ELF-1 (cell line): Measurements from ENCODE around the gene INO80B.
"Not testable (repeated sequence)": the region's sequence is repeated elsewhere in the genome, so short reads cannot be mapped to it uniquely, and the experiment has no call there.

ENCODE experiments used
- DNase-seq: peaks from one replicate; pipeline ENCODE4 v3.0.0-alpha.2; 2016; ENCODE audit warnings: low read depth, low spot score

INO80B gene

DNA sequence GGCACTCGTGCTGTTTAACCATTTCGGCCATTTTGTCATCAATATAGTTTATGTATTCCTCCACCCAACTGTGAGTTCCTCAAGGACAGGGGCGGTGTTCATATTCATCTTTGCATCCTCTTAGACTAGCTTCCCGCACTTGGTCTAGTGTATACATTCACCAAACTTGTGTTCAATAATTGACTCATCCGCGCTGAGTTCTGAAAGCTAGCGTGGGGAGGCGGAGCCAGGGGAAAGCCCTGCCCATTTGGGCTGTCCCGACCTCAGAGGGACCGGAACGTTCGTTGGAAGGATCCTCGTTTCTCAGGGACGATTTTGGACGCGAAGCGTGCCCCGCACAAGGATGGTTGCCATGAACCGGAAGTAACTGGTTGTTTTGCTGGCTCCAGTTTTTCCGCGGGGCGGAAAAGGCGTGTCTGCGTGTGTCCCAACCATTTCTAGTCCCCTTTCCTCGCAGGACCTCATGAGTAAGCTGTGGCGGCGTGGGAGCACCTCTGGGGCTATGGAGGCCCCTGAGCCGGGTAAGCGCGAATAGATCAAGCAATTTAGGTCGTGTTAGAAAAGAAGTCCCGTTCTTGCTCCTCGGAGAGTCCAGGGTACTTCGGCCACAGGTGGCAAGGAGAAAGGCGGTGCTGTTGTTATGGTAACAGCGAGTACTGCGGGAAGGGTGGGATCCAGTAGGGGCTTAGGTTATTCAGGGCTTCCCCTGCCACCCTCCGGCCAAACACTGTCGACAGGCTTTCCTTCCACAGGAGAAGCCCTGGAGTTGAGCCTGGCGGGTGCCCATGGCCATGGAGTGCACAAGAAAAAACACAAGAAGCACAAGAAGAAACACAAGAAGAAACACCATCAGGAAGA, at the start of gene INO80B:
INO80B (plus strand) TSS at position 434 of the 858 bp plus-strand sequence; CDS start at position 464, 30 bp downstream.
- peak; percentile 98 for DNase-seq

DNA sequence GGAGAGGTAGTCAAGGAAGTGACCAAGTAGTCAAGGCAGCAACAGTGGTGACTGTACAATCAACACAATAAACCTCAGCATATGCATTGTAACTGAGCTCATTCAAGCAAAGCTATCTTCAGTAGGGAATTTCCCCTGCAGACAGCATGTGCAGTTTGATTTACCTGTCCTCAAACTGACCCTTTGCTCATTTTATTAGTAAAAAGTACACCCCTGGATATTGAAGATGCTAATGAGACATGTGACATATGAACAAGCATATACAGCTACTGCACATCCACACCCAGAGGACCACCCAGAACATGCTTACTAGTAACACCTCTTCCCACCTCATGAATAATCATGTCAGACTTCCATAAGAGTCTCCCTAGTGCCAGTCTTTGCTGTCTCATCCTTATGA, 48.9 kb upstream of the INO80B start:
- no peak for DNase-seq

DNA sequence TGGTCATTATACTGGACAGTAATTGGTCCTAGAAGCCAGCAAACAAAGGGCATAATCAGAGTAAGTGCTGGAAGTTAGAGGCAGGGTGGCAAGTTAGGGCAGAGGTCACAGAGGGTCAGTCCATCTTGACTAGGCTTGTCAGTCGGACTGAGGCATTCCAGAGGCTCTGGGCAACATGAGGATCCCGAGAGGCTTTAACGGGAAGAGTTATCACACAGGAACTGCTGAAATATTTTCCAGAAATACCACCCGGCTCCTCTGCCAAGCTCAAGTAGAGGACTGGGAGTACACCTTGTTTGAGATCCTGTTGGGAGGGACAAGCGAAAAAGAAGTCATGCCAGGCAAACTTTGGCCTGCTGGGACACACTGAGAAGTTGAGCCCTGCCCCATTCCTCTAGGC, 47.2 kb upstream of the INO80B start:
- DNase-seq: no peak

DNA sequence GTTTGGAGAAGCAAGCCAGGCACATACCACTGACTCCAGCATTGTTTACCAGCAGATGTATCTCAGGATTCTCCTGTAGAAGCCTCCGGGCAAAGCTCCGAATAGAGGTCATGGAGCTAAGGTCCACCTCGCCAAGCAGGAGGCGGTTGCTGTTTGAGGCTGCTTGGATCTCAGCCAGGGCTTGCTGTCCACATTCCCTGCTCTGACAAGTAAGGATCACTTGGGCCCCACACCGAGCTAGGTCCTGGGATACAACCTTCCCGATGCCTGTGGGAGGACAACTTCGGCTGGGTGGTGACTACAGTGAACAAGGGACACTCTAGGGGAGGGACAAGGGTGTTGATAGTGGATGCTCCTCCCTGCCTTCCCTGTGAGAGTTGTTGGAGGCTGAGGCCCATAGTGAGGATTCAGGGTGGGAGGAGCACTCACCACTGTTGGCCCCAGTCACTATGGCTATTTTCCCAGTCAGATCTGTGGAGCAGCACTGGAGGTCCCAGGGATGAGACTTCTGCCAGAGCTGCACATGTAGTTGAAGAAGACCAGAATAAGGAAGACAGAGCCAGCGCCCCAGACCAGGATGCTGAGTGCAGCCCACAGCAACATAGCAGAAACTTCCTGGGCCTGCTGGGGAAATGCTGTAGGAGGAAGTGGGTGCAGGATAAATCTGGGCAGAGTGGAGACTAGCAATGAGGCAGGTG, 41.7 kb upstream of the INO80B start:
- DNase-seq: no peak

DNA sequence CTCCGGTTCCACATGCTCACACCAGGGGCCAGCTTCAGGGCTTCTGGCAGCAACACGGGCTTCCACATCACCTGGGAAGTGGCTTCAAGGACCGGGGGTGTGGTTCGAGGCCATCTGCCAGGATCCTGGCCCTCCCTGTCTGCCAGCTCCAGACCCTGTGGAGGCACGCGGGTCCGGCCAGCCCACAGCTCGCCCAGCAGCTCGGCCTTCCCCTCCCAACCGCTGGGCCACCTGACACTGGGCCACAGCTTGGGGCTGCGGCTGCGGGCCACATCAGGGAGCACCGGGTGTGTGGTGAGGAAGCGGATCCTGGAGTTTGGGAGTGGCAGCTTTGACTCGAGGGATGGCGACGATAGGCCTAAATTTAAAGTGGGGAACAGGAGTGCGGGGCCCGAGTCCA, 40.4 kb upstream of the INO80B start:
- DNase-seq: no peak

DNA sequence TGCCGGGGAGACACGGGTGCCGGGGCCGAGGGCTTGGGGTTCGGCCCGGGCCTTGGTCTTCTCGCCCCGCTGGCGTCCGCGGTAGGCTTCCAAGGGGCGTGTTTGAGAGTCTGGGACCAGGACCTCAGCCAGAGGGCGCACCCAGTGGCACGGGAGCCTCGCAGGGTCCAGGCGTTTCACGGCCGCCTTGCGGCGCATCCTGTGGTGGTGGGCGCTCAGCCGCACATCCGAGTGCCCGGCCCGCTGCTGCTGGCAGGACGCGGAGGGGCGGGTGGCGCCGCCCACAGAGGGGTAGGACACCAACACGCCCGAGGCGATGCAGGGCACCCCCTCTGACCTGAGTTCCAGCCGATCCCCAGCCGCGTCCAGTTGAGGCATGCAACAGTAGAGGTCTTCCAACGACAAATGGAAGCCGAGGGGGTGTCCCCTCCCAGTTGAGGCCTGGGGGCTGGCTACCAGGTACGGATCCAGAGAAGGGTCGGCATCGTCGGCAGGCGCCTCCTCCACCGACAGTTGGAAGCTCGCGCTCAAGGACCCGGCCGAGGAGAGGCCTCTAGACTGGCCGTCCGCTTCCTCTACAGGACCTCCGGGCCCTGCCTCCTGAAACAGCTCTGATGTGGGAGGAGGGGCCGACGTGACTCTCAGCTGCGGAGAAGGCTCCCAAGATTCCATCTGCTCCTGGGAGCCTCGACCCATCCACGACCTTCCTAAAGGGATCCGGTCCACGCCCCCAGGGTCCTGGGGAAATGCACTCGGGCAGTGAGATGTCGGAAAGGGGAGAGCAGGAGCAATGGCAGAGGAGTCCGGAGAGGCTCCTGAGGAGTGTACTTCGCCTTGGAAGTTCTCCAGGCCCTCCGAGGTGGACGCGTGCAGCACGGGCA, 39.8 kb upstream of the INO80B start:
- peak; percentile 68 for DNase-seq

DNA sequence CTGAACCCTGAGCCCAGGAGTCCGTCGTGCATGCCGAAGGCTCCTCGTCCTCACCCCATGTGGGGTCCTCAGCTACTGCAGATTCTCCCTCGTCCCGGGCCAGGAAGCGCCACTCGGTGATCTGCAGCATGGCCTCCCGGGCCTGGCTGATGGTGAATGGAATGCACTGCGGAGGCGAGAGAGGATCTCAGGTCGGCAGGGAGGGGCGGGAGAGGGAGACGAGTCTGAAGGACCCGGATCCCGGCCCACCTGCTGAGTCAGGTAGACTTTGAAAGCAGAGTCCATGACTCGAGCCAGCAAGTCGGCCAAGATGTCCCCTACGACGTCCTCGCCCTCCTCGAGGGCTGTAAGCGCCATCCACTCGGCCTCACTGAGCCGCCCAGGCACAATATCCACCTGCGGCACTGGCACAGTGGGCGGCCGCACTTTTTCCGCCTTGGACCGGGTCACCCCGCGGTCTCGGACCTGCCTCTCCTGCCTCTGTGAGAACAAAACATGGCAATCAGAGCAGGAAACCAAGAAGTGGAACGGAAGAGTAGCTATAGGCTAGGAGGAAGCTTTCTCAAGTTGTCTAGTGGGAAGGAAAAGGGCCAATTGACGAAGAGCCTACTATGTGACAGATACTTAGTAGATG, 39.0 kb upstream of the INO80B start:
- no peak for DNase-seq

DNA sequence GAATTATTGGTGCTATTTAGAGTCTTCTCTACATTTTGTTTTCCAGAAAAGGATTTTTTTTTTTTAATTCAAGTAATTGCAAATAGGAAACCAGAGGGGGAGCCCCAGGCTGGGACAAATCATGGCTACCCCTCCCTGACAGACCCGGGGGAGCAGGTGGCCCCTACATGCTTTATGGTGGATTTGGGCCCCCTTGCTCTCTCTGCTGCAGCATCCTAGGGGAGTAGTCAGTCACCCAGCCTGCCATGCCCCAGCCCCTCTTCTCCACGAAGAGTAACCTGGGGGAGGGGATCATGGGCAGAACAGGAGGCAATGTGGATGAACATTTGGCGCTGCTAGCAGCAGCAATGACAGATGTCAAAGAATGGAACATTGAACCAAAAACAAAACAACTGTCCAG, 38.1 kb upstream of the INO80B start:
- DNase-seq: no peak

DNA sequence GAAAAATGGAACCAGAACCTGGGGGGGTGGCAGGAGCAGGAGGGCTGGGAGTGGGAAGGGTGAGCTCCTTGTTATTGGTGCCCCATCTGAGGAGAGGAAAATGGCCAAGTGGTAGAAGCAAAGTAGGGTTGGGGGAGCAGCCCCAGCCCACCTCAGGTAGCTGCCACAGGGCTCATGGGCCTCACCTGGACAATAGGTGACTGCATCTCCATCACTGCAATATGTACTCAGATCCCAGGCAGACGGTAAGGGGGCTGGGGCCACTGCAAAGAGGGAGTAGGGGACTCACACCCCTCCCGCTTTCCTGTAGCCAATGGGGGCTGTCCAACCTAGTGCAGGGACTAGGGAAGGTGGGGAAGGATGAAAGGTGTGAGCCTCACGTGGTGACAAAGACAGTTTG, 37.7 kb upstream of the INO80B start:
- DNase-seq: no peak

DNA sequence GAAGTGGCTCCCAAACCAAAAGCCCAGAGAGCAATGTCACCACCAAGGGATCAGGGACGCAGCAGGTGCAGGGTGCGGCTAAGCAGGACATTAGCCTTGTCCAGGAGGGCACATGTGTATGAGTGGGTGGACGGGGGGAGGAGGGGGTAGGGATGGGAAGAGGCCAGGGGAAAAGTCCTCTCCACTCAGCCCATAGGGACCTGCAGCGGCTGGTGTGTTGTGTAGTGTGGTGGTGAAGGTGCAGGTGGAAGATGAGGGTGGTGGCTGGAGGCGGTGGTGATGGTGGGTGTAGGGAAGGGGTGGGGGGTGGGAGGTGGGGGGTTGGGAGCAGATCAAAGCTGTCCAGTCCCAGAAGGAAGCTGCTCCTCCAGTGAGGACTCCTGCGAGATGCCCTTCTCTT, 37.1 kb upstream of the INO80B start:
- DNase-seq: no peak

DNA sequence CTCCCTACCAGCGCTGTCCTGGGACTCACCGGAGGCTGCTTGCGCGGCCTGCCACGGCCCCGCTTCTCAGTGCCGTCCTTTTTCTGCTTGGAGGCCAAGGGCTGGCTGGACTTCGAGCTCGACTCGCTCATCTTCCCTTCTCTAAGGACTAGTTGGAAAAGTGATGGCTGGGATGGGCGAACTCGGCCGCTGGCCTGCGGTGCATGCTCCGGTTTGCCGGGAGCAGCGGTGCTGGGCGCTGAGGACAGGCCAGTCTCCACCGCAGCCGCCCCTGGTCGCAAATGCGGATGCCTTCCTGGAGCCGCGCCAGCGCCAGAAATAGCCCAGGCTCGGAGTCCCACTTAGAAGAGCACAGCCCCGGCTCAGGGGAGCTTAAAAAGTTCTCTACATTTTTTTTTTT, 36.6 kb upstream of the INO80B start:
- no peak for DNase-seq

DNA sequence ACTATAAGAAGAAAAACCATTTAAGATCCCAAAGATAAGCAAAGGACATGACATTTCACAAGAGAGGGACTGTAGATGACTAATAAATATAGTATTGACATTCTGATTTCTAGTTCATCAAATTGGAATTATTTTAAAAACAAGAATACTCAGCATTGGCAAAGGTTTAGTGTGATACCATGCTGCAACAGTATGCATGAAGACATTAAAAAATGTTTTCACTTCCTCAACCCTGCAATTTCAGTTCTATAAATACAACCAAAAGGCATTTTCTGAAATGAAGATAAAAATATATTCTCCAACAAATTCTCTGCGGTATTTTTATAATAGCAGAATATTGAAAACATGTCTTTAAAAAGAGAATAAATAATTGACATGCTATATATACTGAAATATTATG, 35.5 kb upstream of the INO80B start:
- DNase-seq: no peak

DNA sequence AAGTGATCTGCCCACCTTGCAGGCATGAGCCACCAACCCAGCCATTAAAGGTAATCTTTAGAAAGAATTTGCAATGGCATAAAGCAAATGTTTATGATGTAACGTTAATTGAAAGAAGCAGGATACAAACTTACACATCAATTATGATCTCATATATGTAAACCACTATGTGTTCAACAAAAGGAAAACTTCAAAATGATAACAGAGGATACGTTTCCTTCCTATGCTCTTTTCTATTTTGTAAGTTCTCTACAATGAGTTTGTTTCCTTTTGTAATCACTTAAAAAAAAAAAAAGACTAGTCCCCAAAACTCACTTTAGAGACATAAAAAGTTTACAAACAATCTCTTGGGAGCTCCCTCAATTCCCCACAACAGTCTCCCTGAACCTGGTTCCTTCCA, 34.9 kb upstream of the INO80B start:
- no peak for DNase-seq

DNA sequence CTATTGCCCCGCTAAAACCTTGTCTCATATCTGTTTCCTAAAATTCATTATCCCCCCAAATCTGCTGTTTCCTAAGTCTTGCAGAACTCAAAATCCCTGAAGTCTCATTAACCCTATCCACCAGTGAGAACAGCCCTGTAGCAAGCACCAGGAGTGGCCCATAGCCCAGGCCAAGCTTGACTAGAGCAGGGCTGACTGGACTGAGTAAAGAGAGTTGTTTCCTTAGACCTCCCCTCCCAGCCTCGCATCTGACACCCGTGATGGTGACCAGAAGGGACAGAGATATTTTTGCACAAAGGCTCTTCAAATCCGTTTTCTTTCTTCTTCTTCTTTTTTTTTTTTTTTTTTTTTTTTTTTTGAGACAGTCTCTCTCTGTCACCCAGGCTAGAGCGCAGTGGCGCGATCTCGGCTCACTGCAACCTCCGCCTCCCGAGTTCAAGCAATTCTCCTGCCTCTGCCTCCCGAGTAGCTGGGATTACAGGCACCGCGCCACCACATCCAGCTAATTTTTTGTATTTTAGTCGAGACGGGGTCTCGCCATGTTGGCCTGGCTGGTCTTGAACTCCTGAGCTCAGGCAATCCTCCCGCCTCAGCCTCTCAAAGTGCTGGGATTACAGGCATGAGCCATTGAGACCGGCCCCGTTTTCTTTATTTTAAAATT, 34.3 kb upstream of the INO80B start:
- not testable (repeated sequence) for DNase-seq

DNA sequence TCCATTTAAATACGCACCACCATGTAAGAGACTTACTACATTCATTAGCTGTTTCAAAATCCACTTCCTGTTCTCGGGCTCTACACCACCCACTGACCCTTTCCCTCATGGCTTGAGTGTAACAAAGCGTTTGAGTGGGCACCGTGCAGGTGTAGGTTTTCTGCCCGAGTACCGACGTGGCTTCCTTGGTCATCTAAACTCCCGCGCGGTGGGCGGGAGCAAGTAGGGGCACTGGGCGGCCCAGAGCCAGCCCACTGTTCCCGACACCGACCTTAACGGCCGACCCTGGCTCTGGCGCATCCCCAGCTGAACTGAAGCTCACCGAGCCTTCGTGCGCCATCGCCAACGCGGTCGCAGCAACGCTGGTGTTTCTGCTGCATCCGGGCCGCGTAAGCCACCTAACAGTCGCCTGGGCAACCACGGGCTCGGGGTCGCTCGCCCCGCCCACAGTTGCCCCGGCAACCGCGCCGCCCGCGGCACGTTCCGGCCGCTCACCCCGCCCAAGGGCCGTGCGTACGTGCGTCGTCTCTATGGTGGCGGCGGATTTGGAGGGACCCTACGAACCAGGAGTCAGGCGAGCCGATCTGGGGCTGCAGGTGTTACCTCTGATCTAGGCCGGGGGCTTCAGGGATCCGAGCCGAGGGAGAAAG, 33.5 kb upstream of the INO80B start, which contains the start of the genes C2orf81 and WDR54:
C2orf81 (minus strand) TSS at position 399 of the 650 bp plus-strand sequence; CDS start at position 340, 59 bp downstream.
WDR54 (plus strand) TSS at position 510 of the 650 bp plus-strand sequence. CDS start 424 bp downstream, outside the sequence.
- peak; percentile 94 for DNase-seq

DNA sequence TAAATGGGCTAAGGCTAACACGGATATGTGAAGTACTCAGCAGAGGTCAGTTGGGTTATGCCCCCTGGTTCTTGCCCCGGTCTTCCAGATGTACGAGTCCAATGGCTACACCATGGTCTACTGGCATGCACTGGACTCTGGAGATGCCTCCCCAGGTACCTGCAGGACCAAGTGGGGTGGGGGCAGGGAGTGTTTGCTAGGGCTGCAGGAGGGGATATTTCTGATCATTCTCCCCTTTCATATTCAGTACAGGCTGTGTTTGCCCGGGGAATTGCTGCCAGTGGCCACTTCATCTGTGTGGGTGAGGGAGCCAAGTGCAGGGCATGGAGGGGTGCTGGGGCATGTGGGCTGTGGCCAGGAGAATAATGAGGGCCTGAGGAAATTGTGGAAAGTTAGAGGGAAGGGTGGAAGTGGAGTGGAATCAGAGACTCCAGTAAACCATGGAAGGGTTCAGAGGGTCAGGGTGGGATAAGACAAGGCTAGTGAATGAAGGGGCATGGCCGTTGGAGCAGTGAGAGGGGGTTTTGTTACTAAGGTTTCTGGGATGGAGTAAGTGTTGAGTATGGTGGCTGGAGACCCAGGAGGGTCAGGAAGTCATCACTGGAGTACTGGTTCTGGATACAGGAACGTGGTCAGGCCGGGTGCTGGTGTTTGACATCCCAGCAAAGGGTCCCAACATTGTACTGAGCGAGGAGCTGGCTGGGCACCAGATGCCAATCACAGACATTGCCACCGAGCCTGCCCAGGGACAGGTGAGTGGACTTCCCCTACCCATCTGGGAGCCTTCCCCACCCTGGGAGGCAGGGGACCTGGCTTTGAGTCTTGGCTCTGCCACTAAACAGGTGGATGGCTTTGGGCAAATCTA, 31.4 kb upstream of the INO80B start:
- no peak for DNase-seq

DNA sequence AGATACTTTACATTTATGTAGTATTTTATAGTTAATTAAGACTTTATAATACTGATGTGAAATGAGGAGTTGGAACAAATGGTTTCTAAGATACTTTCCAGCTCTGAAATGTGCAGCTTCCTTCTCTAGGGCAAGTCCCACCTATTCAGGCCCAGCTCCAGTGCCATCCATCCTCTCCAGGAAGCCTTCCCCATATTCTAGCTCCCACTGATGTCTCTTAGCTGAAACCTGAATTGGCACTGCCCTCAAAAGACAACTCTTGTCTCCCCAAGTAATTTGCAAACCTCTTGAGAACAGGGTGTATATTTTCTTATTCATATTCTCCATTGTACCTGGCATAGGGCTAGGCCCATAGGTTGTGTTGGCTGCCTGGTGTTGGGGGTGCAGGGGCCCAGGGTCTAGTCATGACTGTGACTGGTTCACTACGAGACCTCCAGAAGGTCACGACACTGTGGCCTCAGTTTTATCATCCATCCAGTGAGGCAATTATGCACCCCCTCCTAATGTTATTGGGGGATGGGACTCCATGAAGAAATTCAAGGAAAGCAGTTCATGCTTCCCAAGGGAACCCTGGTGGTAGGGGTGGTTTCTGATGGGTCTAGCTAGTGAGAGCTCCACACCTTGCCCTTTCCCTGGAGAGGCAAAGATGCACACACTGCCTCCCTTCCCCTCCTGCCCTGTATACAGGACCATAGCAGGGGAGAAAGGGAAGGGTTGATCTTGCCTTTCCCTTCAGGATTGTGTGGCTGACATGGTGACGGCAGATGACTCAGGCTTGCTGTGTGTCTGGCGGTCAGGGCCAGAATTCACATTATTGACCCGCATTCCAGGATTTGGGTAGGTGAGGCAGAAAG, 30.5 kb upstream of the INO80B start:
- DNase-seq: no peak

DNA sequence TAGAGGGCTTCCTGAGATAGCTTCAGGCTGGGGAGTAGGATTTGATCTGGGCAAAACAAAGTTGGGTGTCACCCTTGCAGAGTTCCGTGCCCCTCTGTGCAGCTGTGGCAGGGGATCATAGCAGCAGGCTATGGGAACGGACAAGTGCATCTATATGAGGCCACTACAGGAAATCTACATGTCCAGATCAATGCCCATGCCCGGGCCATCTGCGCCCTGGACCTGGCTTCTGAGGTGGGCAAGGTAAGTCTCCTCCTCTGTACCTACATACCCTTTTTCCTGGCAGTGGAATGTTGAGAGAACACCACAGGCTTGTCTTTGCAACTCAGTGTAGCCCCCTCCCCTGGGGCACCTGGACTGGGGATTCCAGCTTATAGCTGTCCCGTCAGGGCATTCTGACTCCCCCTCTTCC, 29.9 kb upstream of the INO80B start:
- no peak for DNase-seq
